Stimulated activated CD8-positive, alpha-beta memory T cell treated with anti-CD3 and anti-CD28 coated beads, Interleukin-12 subunit alpha, Interleukin-12 subunit beta, amount 100 ng/mL, for 24 hours (primary cell): ENCODE data around the gene MFSD6.
"Not testable (repeated sequence)": the region's sequence is repeated elsewhere in the genome, so short reads cannot be mapped to it uniquely, and the experiment has no call there.

ENCODE experiments used
- DNase-seq: peaks from one replicate; pipeline ENCODE4 v3.0.0-alpha.2; 2020; ENCODE audit errors: extremely low read depth

Gene MFSD6

GRCh38 chr2:190501702-190502407, 93.7 kb downstream of the MFSD6 start:
- DNase-seq = no peak

- no peak for DNase-seq
Observed at GRCh38 chr2:190503088-190503487, 94.9 kb downstream of the MFSD6 start.

GRCh38 chr2:190504912-190505311, 96.8 kb downstream of the MFSD6 start:
- no peak for DNase-seq

- DNase-seq = no peak
Observed at GRCh38 chr2:190505696-190506095, 97.5 kb downstream of the MFSD6 start.

DNA sequence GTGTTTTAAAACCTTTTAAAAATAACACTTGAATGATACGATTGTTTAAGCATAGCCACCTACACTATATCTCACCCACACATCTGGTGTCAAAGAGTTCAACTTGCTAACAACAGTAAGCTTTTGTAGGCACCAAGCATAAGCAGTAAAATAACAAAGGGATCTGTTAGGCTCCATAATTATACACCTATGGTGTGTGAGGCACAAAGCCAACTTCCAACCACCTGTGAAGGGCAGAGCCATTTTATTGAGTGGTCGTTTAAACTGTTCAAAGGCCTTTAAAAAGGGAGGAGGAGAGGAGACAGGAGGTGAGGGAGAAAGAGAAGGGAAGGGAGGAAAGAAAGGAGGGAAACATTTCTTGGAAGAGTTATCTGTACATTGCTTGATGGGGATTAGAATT, 98.5 kb downstream of the MFSD6 start:
- DNase-seq = no peak

DNA sequence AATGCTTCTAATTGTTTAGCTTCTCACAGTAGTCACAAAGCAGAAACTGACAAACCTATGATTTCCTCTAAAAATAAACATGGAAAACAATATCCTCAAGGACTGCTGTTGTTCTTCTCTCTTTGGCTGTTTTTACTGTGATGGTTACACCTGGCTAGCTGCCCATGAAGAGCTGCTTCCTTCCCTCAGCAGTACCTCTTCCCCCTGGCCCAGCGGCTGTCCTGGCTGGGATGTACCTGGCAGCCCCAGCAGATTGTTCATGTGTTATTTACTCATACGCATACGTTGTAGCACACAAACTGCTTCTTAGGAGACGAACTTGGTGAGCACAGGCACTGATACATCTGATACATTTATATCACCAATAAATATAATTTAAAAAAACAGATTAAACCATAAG, 99.0 kb downstream of the MFSD6 start:
- DNase-seq = no peak

- DNase-seq = not testable (repeated sequence)
Observed at GRCh38 chr2:190509895-190510294, 101.7 kb downstream of the MFSD6 start.

DNA sequence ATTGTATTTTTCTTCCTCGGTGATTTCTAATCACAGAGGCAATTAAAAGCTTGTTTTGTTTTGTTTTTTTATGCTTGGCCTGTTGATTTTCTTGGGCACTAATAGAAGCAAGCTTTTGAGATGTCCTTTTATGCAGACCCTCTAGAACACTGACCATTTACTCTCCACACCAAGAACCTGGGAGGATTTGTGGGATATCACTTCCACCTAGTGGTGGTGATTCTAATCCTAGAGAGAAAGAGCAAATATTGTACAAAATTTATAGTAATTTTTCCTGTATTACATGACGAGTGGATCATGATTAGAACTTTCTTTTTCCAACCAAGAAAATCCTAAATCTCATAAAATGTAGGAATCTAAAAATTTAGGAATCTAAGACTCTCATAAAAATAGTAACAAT, 102.9 kb downstream of the MFSD6 start:
- DNase-seq = no peak

GRCh38 chr2:190512539-190513095, 104.5 kb downstream of the MFSD6 start:
- no peak for DNase-seq

- DNase-seq = no peak
Observed at GRCh38 chr2:190513877-190514276, 105.7 kb downstream of the MFSD6 start.

GRCh38 chr2:190514676-190515075, 106.5 kb downstream of the MFSD6 start:
- no peak for DNase-seq

DNA sequence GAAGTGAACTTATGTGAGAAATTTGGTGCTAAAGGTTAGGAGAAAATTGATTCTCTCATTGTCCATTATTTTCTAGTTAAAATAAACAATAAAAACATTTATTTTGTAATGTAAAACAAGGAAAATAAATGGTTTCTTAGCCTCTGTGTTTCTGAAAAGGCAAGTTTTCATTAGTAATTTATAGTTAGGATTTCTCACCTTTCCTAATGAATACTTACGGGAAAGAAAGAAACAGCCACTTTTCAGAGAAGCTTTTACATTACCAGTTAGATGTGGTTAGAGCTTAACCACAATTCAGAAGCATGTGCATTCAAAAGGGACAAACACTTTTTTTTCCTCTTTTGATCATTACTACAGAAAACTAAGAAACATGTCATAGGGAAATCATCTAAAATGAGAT, 107.5 kb downstream of the MFSD6 start:
- no peak for DNase-seq

- DNase-seq = no peak
Observed at GRCh38 chr2:190517468-190517867, 109.3 kb downstream of the MFSD6 start.

DNA sequence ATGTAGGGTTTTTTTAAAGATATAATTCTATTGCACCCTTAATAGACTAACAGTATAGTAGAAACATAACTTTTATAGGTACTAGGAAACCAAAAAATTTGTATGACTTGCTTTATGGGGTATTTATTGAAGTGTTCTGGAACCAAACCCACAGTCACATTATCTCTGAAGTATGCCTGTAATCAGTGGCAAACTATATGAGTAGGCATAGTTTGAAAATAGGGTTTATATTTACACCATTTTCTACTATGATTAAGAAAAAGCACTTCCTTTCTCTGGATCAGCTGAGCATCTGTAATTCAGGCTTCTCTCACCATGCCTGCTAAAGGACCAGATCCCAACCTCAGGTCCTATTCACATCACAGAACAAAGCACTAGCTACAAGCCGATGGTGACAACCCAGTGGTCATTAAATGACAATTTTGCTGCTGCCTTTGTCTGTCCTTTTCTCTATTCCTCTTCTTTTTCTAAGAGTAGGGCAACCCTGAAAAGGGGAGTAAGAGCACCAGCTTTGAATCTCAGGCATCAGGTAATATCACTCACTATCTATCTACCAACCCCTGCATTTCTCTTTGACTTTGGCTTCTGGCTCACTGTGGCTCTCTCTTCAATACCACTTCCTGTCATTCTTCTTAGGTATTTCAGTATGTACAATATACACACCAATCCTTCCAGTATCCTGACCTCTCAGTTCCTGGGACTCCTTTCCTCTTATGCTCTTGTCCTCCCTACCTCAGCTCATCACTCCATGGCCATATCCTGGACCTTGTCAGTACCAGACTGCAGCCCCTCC, 112.0 kb downstream of the MFSD6 start:
- DNase-seq = no peak

DNA sequence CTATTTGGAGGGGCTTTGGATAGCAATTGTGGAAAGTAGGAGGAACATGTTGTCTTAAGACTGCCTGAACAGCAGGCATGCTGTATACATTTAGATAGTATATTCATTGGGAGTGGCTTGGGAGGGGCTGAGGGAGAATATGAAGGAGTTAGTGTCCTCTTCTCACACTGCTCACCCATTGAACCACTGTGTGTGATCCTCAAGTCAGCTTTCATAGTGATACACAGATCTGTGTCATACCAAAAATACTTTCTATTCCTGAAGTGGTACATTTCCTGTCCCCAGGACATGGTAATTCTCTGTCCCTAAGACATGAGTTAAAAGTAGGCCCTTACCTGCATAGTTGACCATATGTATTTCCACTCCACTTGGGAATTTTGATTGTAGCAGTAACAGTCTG, 116.8 kb downstream of the MFSD6 start:
- DNase-seq = no peak

DNA sequence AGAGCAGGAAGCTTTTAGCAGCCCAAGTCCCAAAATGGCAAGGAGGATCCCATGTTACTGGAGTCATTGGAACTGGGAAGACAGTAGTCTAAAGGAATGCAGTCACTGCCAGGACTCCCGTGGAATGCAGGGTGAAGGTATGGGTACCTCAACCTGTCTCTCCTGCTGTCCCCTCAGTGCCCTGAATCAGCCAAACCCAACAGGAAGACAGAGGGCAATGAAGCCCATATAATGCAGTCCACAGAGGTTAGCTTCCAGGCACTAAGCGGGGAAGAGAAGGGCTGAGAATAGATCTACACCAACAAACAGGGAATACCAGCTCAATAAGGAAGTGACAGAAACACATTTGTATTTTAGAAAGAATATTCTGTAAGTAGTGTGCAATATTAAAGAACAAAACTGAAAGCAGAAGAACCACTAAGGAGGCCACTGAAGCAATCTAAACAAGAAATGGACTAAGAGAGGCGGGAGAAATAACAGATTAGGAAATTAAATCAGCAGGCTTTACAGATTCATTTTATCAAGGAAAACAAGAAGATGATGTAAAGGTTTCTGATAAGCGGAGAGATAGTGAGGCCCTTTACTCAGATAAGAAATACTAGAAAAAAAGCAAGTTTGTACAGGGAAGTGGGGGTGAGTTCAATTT, 118.1 kb downstream of the MFSD6 start:
- DNase-seq = no peak

GRCh38 chr2:190527214-190527613, 119.1 kb downstream of the MFSD6 start:
- no peak for DNase-seq

GRCh38 chr2:190527918-190528317, 119.8 kb downstream of the MFSD6 start:
- DNase-seq = no peak

DNA sequence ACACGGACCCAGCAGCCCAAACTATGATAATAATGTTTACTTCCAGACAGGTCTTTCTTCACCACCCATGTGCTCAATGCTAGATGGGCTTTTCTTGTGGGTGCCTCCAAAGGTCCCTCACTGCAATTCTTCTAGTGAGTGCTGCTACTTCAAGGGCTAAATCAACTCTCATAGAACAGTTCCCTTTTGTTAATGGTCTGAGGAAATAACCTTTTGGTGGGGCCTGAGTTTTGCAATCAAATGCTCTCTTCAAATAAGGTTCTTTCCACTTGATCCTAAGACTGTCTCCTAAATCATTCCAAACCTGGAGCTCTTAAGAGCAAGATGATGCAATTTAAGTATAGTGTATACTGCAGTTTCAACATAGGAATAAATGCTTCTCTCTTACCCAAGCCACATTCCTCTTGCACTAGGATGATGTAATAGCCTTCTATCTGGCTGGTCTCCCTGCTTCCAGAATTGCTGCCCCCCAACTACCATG, 120.4 kb downstream of the MFSD6 start:
- DNase-seq = no peak

GRCh38 chr2:190529486-190530247, 121.5 kb downstream of the MFSD6 start:
- no peak for DNase-seq

- DNase-seq = no peak
Observed at GRCh38 chr2:190530248-190530900, 122.2 kb downstream of the MFSD6 start.
